Breast epithelium (tissue), 3 donors: ENCODE results near the gene CRYZL1.

Experiments used
- POLR2A ChIP-seq: fragments of 450-650 bp; IDR thresholded peaks from one replicate; pipeline ENCODE4 v1.6.1; 2016; ENCODE audit warnings: antibody characterized with exemption, mild to moderate bottlenecking, moderate library complexity
- POLR2AphosphoS5 ChIP-seq, 3 donors: sonication (generic); formaldehyde crosslinking; IDR thresholded peaks; one replicate each; pipeline ENCODE4 v1.6.1; 2017; ENCODE audit warnings: antibody characterized with exemption in 3 of 3
- TF ChIP-seq, protein P1 (sequence below), 3 donors: fragments of 450-650 bp; IDR thresholded peaks; one replicate each; pipeline ENCODE4 v1.5.1; 2016 to 2017; ENCODE audit warnings: antibody characterized with exemption in 3 of 3, mild to moderate bottlenecking in 3 of 3, moderate library complexity in 3 of 3

DNA sequence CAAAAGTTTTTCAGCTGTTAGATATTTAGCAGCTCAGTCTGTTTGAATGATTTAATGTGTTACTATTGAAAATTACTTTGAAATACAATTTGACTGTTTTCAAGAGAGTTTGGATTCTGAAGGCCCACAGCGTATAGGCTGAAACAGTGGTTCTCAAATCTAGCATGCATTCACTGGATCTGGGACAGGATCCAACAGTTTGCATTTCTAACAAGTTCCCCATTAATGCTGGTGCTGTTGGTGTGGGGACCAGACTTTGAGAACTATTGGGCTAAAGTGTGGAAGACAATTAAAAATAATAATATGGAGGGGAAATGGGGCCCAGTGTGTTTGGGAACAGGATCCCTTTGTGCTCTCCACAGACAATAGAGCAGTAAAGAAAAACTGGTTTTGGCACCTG is 32.7 kb upstream of the CRYZL1 start:
- TF ChIP-seq POLR2A (no peak), POLR2AphosphoS5 (IDR thresholded peaks at IDR 0.05) (no peak)
- TF ChIP-seq, protein P1, sequence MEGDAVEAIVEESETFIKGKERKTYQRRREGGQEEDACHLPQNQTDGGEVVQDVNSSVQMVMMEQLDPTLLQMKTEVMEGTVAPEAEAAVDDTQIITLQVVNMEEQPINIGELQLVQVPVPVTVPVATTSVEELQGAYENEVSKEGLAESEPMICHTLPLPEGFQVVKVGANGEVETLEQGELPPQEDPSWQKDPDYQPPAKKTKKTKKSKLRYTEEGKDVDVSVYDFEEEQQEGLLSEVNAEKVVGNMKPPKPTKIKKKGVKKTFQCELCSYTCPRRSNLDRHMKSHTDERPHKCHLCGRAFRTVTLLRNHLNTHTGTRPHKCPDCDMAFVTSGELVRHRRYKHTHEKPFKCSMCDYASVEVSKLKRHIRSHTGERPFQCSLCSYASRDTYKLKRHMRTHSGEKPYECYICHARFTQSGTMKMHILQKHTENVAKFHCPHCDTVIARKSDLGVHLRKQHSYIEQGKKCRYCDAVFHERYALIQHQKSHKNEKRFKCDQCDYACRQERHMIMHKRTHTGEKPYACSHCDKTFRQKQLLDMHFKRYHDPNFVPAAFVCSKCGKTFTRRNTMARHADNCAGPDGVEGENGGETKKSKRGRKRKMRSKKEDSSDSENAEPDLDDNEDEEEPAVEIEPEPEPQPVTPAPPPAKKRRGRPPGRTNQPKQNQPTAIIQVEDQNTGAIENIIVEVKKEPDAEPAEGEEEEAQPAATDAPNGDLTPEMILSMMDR (IDR thresholded peaks at IDR 0.05): no peak
